NCI-H2171 treated with DMSO at 0.1 percent for 48 hours (cell line): Measurements from ENCODE around the gene PORCN.
"Not testable (repeated sequence)": the region's sequence is repeated elsewhere in the genome, so short reads cannot be mapped to it uniquely, and the experiment has no call there.

Experiments used
- DNase-seq: peaks from one replicate; lab custom pipeline; 2025; lab: John Stamatoyannopoulos, UW

Gene PORCN

DNA sequence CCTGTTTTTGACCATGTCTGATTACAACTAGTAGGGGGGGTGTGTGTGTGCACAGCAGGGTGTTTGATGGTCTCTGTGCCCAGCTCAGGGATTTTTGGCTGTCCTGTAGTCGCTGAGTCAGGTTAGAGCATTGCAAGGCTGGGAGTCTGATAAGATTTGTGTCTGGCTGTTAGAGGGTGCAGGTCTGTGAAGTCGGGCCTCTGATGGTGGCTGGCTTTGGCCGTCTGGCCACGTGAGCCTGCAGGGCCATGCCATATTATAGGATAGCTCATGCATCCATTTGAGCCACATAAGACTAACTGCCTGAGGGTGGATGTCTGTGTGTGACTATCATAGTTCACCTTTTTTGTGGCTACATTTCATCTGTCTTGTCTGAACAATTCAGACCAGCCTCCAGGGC is 4.9 kb downstream of the PORCN start:
- no peak for DNase-seq

DNA sequence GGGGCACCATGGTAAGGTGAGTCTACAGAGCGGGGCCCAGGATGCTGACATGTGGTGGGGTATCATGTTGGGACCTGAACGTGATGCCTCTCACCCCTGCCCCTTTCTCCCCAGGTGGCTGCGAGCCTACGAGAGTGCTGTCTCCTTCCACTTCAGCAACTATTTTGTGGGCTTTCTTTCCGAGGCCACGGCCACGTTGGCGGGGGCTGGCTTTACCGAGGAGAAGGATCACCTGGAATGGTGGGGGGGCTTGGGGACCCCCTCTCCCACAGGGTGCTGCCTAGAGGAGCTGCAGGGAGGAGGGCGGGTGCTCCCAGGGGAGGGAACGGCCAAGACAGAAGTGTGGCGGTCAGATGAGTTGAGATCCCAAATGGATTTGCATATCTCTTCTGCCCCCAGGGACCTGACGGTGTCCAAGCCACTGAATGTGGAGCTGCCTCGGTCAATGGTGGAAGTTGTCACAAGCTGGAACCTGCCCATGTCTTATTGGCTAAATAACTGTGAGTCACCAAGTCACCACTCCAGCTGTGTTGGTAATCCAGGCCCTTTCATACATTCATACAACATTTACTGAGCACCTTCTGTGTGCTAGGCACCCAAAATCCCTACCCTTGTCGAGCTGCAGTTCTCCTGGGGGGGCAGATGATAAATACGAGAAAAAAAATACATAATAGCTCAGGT is 5.5 kb downstream of the PORCN start:
- no peak for DNase-seq

DNA sequence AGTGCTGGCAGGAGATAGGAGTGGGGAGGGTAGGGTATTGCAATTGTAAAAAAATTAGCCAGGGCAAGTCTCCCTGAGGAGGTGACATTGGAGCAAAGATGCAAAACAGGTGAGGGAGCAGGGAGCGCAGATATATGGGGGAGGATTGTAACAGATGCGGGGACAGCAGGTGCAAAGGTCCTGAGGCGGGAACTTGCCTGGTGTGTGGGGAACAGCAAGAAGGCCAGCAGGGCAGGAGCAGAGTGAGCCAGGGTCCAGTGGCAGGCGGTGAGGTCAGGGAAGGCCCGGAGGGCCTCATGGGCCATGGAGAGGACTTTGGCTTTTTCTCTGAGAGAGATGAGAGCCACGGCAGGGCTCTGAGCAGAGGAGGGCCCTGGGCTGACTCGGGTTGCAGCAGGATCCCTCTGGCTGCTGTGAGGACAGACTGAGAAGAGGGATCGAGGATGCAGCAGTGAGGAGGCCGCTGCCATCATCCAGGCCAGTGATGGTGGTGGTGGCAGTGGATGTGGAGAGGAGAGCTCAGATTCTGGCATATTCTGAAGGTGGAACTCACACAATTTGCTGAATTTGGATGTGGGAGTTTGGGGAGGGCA is 6.2 kb downstream of the PORCN start:
- DNase-seq: no peak

DNA sequence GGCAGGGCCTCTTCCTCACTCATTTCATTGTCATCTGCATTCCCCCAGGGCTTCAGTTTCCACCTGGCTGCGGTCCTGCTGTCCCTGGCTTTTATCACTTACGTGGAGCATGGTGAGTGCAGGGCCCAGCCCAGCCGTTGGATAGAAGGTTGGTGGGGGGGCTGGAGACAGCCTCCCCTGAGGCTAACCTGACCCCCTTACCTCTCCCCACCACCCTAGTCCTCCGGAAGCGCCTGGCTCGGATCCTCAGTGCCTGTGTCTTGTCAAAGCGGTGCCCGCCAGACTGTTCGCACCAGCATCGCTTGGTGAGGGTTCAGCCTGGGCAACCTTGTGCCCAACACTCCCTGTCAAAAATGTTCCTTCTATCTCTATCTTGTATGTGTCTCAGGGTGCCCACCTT is 7.0 kb downstream of the PORCN start:
- DNase-seq: no peak

DNA sequence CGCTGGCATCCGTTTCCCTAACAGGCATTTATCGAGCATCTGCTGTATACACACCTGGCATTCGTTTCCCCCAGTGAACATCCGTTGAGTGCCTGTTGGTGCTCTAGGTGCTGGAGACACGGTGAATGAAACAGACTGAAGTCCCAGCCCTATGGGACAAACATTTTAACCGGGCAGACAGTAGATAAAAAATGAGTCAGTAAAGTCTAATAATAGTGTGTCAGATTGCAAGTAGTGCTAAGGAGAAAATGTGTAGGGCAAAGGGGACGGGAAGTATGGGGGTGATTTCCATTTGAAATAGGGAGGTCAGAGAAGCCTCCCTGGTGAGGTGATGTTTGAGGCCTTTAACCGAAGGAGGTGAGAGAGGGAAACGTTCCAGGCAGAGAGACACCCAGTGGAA is 7.5 kb downstream of the PORCN start:
- DNase-seq: no peak

DNA sequence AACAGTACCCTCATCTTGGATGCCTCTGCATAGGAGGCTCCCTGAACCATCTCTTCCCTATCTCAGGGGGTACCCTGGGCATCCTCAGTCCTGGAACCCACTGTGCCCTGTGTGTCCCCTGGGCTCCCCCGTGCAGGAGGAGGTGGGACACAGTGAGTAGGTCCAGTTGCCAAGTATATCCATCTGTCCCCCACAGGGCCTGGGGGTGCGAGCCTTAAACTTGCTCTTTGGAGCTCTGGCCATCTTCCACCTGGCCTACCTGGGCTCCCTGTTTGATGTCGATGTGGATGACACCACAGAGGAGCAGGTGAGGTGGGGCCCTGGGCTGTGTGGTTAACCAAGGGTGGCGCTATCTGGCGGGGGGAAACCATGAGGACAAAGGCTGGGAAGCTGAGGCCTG is 8.2 kb downstream of the PORCN start:
- no peak for DNase-seq

DNA sequence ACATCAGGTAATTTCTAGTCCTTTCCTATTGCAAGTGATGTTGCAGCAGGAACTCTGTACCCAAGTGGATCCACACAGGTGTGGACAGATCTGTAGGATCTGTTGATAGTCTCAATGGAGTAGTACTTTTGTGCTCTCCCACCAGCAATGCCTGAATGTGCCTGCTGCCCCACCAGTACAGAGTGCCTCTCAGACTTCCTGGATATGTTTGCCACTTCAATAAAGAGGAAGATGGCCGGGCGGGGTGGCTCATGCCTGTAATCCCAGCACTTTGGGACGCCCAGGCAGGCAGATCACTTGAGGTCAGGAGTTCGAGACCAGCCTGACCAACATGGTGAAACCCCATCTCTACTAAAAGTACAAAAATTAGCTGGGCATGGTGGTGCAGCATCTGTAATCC is 10.7 kb downstream of the PORCN start:
- DNase-seq: not testable (repeated sequence)

DNA sequence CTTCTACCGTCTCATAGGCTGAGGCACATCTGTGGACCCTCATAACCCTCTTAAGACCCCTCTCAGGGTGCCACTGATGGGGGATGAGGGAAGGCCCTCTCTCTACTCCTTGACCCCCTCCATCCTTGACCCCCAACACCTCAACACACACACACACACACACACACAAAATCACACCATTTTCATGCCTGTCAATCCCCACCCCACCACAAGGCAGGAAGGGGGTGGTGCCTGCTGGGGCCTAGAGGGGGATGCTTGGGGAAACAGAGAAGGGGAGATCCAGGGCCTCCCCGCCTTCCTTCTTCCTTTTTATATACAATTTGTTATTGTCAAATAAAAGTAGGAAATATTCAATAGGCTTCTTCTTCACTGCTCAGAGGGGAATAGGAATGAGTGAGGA is 11.7 kb downstream of the PORCN start:
- DNase-seq: no peak

DNA sequence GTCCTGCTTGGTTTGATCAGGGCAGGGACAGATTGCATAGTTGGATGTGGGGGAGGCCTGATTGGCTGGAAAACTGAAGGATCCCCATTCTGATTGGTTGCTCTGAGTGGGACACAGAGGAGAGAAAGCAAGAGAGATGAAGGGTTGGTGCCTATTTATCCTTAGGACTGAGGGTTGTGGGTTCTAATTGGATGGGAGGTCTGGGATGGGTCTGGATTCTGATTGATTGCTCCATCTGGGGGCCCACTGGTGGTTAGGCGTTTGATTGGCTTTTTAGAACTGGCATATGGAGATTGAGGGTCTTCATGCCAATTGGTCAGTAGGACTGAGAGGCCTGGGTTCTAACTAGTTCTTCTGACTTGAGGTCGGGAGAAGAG is 12.2 kb downstream of the PORCN start:
- DNase-seq: peak; percentile 58

DNA sequence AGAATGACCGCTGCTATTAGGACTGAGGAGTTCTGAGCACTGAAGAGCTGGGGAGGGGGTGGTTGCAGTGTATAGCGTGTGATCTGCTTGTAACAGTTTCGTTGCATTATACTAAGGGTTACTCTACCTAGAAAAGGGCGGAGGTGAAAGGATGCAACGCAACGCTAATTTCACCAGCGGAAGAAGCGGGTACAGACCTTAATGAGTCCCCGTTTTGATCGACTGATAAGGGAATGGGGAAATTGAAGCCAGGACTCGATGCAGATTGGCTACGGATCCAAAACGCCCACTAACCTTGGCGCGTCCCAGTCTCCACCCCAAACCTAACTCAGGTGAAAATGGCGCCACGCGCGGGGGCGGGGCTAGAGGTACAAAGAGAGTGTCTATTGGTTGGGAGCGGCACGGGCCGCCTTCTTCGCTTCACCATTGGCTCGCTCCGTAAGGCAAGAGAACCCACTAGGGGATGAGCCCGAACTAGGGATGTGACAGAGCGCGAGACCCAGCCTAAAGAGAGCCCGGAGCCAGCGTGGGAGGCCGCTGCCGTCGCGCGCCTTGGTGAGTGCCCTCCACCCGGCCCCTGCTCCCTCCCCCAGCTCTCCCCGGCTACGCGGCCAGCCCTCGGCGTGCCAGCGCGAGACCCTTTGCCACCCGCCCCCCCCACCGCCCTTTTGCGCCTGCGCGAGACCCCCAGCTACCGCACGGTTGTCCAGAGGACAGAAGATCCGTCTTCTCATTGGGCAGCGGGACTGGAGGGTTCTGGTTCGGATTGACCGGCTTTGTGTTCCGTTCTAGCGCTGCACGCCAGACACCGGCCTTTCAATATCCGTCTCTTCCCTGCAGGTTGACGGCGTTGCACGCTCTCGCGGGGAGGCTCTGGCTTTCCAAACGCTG is 12.8 kb downstream of the PORCN start, which contains the start of gene EBP:
Gene EBP (plus strand): TSS at position 456 of the 891 bp plus-strand sequence. CDS start 1,964 bp downstream, outside the sequence.
- peak; percentile 95 for DNase-seq

DNA sequence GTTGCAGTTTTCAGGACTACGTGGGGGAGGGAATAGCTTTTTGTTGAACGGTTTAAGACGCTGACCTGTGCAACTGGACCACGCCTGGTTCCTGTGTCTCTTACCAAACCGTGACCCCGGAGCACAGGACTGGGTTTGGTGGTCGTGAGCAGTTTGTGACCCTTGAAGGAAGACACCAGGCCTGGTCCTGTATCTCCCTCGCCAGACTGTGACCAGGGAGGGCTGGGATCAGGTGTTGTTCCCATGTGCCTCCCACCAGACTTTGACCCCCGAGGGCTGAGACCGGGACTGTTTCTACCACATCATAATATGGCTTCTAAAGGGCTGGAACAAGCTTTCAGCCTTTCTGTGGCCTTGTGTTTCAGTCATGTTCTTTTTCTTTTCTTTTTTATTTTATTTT is 13.5 kb downstream of the PORCN start:
- DNase-seq: no peak

DNA sequence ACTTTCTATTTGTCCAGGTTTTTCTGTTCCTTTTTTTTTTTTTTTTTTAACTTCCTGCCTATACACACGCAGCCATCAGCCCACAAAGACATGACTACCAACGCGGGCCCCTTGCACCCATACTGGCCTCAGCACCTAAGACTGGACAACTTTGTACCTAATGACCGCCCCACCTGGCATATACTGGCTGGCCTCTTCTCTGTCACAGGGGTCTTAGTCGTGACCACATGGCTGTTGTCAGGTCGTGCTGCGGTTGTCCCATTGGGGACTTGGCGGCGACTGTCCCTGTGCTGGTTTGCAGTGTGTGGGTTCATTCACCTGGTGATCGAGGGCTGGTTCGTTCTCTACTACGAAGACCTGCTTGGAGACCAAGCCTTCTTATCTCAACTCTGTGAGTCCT is 14.9 kb downstream of the PORCN start:
- DNase-seq: no peak

DNA sequence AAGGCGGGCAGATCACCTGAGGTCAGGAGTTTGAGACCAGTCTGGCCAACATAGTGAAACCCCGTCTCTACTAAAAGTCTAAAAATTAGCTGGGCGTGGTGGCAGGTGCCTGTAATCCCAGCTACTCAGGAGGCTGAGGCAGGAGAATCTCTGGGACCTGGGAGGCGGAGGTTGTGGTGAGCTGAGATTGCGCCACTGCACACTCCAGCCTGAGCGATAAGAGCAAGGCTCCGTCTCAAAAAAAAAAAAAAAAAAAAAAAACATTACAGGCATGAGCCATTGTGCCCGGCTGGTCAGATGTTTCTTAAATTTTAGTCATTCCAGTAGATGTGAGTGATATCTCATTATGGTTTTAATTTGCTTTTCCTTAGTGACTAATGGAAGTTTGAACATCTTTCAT is 17.1 kb downstream of the PORCN start:
- DNase-seq: not testable (repeated sequence)

DNA sequence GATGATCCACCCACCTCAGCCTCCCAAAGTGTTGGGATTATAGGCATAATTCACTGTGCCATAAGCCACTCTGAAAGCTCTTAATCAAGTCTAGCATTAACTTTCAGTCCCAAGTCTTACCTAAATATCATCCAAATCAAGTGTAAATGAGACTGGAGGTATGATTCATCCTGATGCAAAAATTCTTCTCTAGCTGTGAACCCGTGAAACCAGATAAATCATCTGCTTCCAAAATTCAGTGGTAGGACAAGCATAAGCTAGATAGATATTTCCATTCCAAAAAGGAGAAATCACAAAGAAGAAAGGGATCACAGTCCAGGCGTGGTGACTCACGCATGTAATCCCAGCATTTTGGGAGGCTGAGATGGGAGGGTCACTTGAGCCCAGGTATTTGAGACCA is 21.9 kb downstream of the PORCN start:
- DNase-seq: no peak

DNA sequence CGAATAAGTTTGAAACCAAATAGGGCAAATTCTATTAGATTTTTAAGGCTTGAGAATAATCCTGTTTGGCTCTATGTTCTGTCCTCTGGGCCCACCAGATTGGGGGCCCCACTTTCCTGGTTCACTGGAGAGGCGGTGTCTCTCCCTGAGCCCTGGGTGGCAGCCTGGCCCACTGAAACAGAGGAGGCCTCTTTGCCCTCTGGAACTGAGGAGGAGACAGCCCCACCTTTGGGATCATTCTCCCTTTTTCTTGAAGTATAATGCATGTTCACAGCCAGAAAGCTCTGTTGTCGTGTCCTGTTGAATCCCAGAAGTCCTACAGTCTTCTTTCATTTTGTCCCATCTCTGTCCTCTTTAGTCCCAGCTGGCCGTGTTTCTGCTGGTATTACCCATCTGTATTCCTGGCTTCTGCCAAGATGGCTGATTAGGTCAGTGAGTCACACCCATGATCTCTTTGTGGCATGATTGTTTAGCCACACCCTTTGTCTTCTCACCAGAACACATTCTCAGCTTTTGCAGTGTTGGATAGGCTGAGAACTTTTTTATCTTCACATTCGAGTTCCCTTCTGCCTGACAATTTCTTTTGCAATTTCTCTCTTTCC is 22.7 kb downstream of the PORCN start:
- DNase-seq: no peak

DNA sequence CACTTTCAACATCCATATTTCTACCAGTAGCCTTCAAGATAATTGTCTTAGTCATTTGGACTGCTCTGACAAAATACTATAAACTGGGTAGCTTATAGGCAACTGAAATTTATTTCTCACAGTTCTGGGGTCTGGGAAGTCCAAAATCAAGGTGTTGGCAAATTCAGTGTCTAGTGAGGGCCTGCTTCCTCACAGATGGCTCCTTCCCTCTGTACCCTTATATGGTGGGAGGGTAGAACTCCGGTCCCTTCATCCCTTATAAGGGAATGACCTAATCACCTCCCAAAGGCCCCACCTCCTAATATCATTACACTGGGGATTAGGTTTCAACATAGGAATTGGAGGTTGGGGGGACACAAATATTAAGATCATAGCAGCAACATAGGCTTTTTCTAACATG is 23.4 kb downstream of the PORCN start:
- no peak for DNase-seq

DNA sequence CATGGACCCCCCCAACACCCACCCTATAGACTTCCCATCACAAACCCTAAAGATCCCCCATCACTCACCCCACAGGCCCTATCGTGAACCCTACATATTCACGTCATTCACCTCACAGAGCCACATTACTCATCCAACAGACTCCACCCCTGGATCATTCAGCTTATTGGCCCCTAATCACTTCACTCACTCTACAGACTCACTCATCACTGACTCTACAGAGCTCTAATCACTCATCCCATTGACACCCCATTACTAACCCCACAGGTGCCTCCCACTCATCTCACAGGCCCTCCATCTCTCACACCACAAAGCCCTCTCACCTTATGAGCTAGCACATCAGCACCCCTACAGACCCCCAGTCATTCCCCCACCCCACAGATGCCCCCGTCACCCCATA is 24.4 kb downstream of the PORCN start:
- DNase-seq: no peak

DNA sequence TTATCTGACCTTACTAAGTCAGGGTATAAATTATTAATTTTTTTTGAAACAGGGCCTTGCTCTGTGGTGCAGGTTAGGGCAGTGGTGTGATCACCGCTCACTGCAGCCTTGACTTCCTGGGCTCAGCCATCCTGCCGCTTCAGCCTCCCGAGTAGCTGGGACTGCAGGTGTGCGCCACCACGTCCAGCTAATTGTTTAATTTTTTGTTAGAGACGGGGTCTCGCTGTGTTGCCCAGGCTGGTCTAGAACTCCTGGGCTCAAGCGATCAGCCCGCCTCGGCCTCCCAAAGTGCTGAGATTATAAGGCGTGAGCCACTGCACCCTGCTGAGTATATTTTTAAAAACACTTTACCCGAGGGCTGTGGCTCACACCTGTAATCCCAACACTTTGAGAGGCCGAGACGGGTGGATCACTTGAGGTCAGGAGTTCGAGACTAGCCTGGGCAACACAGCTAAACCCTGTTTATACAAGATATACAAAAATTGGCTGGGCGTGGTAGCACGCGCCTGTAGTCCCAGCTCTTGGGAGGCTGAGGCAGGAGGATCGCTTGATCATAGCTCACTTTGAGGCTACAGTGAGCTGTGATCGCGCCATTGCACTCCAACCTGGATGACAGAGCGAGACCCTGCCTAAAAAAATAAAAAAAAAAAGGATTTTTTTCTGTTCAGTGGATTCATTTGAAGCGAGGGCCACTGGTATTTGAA is 30.0 kb downstream of the PORCN start:
- DNase-seq: no peak

DNA sequence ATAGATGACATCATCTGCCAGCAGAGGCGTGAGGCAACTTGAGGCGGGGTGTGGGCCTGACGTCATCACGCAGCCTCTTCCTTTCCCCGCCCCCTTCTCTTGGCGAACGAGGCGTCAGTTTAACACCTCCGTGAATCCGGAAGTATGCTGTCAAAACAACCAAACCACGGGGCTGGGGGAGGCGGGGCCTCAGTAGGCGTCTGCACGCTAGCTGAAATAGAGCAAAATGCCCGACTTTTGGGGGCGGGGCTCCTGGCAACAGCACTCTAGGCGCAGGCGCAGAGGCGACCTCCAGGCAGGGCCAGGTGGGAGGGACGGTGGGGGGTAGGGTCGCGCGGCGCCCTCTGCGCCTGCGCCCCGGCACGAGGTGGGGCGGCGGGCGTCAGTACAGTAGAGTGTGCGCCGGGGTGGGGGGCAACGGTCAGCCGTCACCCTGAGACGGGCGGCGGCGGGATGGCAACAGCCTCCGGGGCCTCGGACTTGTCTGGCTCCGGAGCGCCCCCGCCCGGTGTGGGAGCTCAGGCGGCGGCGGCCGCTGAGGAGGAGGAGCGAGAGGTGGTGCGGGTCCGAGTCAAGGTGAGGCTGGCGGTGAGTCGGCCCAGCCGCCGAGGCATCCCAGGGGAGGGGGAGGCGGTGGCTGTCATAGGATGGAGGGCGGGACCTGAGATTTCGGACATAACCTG is 30.7 kb downstream of the PORCN start, which contains the start of gene TBC1D25:
Gene TBC1D25 (plus strand): TSS at position 370 of the 683 bp plus-strand sequence. CDS start 84 bp downstream, at position 454.
- peak; percentile 95 for DNase-seq

DNA sequence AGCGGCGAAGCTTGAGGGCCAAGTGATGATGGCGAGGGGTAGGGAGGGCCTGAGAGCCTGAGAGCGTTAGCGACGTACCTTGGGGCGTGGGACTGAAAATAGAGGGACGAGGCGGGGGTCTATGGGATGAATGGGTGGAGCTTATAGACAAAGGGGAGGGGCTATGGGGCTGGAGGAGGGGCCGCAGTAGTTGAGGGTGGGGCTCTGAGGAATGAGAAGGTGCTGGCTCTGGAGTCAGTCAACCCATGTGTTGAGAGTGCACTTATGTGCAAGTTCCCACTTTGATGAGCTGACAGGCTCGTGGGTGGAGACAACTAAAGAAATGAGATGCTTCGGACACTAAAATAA is 31.2 kb downstream of the PORCN start:
- peak; percentile 65 for DNase-seq

DNA sequence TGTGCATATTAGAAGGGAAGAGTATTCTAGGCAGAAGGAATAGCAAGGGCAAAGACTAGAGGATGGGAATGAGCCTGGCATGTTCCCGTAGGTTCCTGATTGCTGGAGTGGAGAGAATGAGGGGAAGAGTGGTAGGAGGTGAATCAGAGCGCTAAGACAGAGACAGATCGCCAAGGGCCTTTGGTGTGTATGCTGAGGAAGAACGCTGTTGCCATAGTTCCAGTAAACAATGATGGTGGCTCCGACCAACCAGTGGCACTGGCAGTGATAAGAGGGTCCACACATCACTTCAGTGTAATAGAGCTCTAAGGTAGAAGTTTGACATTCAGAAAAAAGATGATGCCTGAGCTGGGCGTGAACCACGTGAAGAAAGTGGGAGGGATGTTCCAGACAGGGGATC is 31.7 kb downstream of the PORCN start:
- DNase-seq: no peak
